GM10847 (cell line): ENCODE data around the gene SIT1.

Source experiments
- POLR2A ChIP-seq: IDR thresholded peaks from 2 replicates; pipeline ENCODE4 v1.6.1; 2011; ENCODE audit not compliant: insufficient read length; ENCODE audit errors: extremely low read depth

Gene SIT1

GRCh38 chr9:35650341-35651158 lies at the start of gene SIT1:
SIT1 (minus strand) TSS chr9:35650931; CDS start chr9:35650853, 78 bp downstream.
- TF ChIP-seq POLR2A: peak; percentile 40

GRCh38 chr9:35700031-35700430 lies 49.3 kb upstream of the SIT1 start:
- no peak for TF ChIP-seq POLR2A

- no peak for TF ChIP-seq POLR2A
These were observed 47.5 kb upstream of the SIT1 start for GRCh38 chr9:35698231-35698630.

GRCh38 chr9:35697486-35697885 lies 46.8 kb upstream of the SIT1 start:
- TF ChIP-seq POLR2A: no peak

- TF ChIP-seq POLR2A: no peak
These were observed 45.9 kb upstream of the SIT1 start for GRCh38 chr9:35696520-35697215.

DNA sequence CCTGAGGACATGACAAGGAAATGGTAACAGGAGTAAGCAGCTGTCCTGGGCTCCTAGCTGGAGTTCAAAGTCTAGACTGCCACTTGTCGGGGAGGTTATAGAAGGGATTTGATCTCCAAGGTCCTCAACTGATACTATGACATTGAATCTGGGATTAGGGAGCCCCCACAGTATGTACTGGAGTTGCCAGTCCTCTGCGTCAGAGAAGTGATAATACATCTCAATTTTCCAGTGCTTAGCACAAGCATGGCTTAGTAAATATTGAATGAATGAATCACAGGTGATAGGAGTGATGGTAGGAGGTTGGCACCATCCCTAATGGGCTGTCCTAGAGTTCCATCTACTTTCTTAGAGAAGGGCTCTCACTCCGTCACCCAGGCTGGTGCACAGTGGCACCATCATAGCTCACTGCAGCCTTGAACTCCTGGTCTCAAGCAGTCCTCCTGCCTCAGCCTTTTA lies 45.2 kb upstream of the SIT1 start:
- TF ChIP-seq POLR2A: no peak

- TF ChIP-seq POLR2A: no peak
These were observed 41.1 kb upstream of the SIT1 start for GRCh38 chr9:35691757-35692301.

DNA sequence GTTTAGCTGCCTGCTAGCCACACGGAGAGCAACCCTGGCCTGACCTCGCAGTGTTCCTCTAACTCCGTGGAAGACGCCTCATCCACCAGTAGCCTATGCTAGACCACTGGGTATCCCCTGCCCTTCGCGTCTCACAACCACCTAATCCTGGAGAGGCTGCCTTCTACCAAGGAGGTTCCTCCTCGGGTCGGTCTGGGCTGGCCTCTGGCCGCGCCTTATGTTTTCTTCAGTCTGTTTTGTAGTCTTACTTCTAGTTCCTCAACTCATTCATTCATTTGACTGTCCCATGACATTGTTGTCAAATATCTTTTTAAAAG lies 40.6 kb upstream of the SIT1 start:
- TF ChIP-seq POLR2A: no peak

GRCh38 chr9:35690614-35691333 lies 40.0 kb upstream of the SIT1 start:
- TF ChIP-seq POLR2A: no peak

GRCh38 chr9:35690294-35690613 lies 39.5 kb upstream of the SIT1 start:
- no peak for TF ChIP-seq POLR2A

DNA sequence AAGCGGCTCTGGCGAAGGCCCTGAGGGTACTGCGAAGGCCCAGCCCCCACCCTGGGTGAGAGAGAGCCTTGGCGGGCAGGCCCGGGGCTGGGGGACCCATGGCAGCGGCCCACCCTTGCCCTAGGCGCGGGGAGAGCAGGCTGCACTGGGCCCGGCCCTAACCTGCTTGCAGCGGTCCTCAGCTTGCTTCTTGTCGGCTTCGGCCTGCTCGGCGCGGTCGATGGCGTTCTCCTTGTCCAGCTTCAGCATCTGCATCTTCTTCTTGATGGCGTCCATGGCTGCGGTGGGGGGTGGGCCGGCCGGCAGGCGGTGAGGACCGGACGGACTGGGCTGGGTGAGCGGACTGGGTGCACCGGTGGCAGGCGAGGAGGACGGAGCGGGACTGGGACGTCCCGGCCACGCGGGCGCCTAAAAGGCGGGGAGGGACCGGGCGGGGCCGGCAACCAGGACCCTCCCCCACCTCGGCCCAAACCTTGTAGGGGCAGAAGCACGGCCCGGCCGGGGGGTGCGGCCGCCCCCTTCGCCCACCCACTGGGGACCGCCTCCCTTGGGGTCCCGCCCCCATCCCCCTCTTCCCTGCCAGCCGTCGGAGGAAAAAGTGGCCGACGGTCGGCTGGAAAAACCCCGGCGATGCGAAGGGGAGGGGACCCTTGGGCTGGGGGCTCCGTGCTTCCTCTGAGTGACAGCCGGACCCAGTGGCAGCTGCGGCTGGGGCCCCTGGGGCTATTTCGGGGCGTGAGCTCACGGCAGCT lies 39.0 kb upstream of the SIT1 start, which contains the start of gene TPM2:
TSS of gene TPM2 (minus strand) at position 384 of the 752 bp plus-strand sequence. CDS start at position 276, 108 bp downstream.
- no peak for TF ChIP-seq POLR2A

GRCh38 chr9:35688558-35689541 lies 38.1 kb upstream of the SIT1 start:
- TF ChIP-seq POLR2A: no peak

GRCh38 chr9:35687972-35688557 lies 37.3 kb upstream of the SIT1 start:
- TF ChIP-seq POLR2A: no peak
